Measurements from ENCODE around the gene SYT9.
A peak's percentile ranks its signal among the peaks of the same experiment; 100 is the strongest.
"Not testable (repeated sequence)": the region's sequence is repeated elsewhere in the genome, so short reads cannot be mapped to it uniquely, and the experiment has no call there.

The SYT9 gene

DNA sequence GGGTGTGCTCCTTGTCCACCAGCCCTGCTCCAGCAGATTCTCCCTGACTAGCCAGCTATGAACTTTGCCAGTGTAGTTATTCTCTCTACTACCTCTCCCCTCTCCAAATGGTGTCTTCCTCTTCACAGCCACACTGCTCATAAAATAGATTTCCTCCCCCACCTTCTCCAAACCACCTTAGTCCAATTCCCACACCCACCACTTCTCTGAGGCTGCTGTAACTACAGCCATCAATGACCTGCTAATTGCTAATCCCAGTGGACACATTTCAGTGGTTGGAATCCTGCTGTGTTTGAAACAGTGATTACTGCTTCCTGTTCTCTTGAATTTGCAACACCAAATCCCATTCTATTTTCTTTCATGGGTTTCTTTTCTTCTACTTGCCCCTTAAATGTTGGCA, 23.4 kb downstream of the SYT9 start:
- DNase-seq: no peak

DNA sequence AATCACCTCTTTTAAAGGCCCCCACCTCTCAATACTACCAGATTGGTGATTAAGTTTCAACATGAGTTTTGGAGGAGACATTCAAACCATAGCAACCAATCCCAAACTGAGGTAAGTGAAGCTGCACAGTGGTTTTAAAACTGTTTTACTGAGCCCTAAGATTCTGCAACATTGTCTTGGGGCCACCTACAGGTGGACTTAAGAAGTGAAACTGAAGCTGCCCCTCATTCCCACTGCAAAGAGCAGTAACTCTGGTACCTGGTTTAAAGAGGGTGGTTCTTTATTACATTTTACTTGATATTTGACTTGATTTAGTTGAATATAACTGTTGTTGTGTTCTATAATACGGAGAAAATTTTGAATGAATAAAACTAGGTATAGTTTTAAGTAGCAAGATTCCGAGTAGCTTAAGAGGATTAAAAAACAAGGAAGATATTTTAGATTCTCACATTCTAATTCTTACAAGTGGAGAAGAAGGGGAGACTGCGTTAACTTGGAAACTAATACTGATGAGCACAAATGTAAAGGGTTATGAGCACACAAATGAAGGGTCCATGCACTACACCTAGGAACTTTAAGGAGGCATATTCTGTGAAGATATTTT, 26.7 kb downstream of the SYT9 start:
- DNase-seq: no peak

DNA sequence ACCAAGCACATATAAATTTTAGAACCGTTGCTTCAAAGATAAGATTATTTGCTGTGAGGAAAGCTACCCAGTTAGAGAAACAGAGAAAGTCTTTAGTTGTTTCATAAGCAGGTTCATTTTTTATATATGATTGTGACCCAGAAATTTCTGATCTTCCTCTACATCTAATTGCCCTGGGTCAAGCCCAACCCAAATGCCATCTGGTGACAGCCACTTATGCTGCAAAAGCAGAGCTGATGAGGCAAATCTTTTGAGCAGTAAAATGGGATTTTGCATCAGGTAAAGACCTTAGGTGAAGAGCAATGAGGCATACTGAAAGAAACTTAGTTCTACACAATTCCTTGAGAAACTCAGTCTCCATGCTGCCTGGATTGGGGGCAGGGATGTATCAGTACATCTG, 28.0 kb downstream of the SYT9 start:
- DNase-seq: no peak

DNA sequence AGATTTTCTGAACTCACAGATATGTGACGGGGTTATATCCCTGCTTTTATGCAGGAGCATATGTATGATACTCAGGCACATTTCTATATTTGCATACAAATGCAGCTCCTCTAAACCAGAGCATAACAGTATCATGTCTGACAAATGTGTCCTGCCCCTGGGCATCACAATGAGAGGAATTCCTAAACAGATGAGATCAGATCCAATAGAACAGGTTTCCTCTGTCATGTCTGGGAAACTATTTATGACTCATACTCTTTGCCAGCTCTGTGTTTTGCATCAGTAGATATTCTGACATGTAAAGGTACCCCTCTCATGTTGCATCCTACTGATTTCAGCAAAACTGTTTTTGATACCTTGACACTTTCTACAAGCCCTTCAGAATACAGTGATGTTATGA, 29.4 kb downstream of the SYT9 start:
- DNase-seq: no peak

DNA sequence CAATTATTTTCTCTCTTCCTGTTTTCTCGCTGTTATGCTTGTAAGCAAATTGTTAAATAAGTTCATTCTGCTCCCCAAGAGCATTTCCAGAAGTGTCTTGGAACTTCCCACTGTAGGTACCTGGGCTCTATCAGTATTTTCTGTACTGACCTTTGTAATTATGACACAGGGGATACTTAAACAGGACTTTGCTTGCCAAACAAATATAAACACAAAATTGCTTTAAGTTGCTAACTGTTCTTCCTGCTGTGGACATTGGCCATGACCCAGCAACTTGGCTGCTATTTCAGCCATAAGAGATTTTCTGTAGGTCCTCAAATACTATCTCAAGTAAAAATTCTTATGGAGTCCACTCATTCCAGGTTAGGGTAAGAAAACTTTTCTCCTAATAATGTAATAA, 30.1 kb downstream of the SYT9 start:
- no peak for DNase-seq

DNA sequence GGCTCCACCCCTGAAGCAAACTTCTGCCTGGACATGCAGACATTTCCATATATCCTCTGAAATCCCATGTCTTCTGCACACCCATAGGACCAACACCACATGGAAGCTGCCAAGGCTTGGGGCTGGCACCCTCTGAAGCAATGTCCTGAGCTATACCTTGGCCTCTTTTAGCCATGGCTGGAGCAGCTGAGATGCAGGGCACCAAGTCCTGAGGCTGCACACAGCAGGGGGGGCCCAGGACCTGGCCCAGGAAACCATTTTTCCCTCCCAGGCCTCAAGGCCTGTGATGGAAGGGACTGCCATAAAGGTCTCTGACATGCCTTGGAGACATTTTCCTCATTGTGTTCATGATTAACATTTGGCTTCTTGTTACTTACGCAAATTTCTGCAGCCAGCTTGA, 34.5 kb downstream of the SYT9 start:
- DNase-seq: no peak

DNA sequence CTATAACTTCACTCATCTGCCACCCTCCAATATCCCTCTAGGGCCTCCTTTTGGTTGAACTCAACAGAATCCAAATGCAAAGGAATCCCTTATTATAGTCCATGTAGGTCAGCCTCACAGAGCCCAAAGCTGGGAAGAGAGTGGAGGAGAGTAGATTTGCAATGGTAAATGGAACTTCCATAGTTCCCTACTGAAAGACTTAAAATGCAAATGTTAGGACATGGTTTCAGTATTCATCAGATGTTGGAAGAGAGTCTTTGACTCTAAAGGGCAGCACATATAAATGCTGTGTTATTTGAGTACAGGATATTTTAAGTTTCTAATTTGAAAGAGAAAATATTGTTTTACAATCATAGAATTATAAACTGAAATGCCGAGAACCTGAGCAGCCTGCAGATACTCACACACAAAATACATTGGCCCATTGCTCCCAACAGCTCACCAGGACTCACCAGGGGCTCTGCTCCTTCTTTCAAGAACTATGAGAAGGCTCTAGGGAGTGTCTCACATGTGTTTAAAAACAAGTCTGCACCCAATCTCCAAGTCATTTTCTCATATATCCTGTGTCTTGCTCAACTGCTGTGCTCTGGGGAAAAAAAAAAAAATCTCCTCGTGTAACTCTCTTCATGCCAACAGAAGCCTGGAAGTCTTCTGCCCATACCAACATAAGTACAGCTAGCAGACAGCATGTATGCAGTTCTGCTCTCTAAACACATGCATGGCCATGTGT, 39.6 kb downstream of the SYT9 start:
- DNase-seq: no peak

DNA sequence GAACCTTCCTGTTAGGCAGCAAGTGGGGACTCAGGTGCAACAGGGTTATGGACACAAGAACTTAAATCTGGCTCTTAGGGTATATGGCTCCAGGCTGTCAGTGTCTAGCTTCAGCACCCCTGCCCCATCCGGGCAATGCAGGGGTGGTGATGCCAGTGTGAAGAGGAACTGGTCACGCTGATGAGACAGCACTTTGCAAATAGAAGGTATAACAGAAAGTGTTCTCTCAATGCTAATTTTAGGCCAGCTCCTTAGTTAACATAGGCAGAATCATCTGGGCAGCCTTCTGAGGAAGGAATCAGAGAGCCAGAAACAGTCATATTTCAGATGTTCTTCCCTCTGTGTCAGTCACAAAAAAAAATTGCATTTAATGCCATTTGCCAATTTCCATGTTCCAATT, 41.2 kb downstream of the SYT9 start:
- no peak for DNase-seq

DNA sequence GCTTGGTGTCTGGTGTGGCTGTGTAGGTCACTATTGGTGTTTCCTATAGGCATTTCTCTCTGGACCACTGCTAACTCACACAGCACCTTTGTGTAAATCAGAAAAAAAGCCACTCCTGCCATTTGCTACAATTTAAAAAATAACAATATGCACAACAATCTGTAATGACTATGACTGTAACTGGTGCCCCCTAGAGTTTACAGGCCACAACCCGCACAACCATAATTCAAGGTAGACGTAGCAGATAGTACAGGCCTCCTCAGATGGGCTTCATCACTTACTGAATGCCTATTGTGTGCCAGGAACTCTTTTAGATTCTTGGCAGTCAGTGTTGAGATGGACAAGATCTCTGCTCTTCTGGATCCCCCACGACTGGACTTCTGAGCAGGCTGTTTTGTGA, 47.7 kb downstream of the SYT9 start:
- no peak for DNase-seq

DNA sequence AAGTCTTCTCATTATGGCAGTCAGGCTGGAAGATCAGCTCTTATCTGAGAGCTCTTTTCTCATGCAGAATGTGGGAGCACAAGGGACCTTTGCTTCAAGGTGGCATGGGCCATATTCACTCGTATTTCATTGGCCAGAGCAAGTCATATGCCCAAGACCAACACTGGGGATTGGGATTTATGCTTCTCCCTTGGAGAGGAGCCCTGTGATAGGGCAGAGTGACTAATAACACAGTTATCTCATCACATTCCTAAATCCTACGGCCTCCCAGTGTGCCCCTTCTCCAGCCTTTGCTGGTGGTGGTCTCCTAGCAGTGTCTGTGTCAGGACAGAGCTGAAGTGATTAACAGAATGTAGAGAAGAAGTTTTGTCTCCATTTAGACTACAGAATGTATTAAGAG, 48.6 kb downstream of the SYT9 start:
- no peak for DNase-seq

DNA sequence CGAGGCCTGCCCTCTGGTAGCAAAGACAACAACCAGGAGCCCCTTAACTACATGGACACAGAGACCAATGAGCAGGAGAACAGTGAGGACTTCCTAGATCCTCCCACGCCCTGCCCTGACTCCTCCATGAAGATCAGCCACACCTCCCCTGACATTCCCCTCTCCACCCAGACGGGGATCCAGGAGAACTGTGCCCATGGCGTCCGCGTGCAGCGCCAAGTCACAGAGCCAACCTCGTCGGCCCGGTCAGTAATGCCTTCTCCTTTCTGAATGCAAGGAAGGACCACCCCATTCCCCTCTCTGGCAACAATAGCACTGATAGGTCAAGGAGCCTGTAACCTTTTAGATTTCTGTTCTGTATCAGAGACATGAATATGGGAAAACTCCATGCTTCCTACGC, 51.4 kb downstream of the SYT9 start:
- no peak for DNase-seq

DNA sequence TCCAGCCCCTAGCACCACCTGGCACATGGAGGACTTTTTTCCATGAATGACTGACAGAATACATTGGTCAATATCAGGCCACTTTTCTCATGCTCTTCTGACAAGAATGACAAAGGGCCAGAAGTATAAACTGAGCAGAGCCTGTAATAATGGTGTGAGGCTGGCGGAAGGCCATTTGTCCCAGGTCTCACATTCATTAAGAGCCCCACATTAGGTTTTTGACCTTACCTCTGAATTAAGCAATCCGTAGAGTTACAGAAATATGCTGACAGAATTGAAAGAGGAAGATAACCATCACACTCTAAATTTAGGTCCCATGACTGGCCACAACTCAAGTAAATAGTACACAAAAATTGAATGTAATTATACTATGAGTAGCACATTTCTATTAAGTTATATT, 55.2 kb downstream of the SYT9 start:
- no peak for DNase-seq

DNA sequence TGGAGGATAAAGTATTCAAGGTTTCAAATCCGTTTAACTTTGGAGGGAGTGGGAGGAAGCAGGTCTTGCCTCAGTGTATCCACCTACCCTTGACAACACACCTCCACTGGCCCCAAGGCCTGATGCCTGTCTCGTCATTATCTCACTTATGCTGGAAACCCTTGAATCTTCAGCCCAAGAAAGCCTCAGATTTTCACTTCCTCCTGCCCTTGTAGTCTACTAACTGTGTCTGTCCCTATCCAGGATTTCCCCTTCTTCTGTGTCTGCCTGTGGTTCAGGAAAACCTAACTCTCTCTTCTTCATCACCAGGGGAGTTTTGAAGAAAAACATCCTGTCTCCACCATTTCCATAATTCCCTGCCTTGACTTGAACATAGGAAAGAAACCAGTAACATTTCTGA, 56.1 kb downstream of the SYT9 start:
- no peak for DNase-seq

DNA sequence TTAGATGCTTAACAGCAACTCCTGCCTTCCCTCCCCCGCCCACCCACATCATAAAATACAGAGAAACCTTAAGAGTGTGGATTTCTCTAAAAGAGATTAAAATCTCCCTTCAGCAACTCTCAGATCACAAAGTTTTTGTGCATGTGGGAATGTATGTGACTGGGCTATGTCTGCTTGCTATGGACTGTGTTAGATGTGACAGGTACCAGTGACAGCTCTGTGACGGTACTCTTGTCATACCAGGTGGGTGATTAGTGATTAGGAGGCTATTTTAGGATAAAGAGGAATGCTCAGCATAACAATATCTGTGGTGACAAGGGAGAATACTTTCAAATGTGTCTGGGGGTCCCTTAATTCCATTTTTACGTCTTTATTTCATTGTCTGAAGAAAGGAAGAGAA, 60.2 kb downstream of the SYT9 start:
- peak; percentile 37 for DNase-seq

DNA sequence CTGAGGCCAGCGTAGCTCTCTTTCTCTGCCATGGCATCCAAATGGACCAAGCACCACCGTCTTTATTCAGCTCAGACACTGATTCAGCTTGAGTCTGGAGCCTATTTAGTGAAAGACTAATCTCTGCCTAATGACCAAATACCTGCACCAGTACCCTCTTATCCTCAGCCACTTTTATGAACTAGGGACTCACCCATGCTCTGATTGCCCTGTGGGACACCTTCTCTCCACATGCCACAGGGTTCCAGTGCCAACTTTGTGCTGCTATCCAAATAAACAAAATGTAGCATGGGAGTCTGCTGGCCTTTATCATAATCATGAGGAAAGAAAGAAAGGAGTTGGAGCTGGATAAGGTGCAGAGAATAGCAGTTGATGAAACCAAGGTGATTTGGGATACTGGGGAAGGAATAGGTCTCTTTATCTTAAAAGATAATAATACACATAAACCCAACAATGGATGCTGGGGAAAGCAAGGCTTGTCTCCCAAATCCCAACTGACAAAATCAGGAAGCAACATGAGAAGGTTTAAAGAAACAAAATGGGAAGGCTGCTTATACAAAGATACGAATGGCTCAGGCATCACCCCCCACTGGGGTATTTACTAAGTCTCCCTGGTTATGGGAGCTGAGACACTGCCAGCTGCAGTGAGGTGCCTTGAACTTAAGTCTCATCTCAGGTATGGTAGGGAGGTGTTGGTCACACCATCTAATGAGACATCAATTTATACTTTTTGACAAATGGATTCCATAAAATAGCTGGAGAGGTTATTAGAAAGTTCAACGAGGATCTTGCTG, 63.3 kb downstream of the SYT9 start:
- DNase-seq: no peak

DNA sequence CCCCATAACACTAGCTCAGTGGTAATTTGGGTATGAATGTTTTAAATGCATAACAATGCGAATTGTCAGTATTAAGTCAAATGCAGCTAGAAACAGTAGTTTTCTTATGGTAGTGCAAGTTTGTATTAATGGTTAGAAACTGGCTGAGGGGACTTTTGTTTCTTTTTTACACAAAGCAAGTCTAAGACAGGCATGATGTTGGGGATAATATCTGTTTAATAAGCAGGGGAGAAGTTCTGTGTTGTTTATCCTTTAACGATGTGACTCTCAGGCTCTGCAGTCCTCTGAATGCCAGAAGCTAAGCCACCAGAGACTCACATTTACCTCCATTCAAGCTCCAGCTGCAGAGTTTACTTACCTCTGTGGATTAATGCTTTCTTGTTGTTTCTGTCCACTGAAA, 67.8 kb downstream of the SYT9 start:
- no peak for DNase-seq

DNA sequence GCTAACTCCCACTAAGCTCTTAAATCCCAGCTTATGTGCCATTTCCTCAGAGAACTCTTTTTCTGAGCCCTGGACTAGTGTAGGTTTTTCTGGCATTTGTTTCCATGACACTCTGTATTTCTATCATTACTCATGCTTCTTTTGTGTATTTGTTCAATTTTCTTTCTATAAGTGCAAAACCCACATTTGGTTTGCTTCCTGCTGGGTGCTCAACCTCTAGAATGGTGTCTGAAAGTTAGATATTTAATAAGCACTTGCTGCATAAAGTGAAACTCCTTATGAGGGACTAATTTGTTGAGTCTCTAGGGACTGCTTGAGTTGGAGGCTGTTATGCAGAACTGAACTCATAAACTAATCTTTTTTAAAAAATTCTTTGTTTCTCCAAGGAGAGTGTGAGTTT, 68.6 kb downstream of the SYT9 start:
- DNase-seq: no peak

DNA sequence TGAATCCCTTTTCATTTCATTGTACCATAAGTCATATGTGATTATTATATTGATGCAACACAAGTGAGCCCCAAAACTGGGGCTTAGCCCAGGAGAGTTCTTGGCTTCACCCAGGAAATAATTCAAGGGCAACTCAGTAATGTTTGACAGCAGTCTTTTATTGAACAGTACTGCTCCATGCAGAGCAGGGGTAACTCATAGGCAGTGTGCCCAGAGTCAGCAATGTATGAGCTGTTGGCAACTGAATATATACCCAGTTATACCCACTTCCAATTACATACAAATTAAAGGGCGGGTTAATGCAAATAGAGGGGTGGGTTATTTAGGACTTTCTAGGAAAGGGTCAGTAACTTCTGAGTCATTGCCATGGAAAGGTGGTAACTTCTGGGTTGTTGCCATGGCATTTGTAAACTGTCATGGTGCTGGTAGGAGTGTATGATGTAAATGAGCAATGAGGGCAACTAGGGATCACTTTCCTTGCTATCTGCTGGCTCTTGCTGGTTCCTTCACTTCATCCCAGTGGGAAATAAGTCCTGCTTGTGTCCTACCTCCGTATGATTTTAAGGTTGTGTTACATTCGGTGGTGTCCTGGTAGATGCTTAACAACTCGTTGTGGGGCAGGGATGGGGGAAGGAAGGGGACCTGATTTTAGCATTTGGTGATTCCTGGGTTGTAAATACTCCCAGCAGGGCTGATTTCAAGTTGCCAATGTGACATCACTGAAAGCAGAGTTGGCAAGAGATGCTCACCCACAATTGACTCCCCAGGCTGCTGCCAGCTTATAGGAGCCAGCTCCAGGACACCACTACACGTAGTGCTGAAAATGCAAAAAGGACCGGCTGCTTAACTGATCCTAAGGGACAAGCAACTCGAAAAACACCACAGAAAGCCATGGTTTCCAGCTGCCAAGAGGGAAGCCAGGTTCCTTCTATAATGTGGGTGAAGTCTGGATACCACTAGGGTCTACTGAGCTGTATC, 70.1 kb downstream of the SYT9 start:
- no peak for DNase-seq

DNA sequence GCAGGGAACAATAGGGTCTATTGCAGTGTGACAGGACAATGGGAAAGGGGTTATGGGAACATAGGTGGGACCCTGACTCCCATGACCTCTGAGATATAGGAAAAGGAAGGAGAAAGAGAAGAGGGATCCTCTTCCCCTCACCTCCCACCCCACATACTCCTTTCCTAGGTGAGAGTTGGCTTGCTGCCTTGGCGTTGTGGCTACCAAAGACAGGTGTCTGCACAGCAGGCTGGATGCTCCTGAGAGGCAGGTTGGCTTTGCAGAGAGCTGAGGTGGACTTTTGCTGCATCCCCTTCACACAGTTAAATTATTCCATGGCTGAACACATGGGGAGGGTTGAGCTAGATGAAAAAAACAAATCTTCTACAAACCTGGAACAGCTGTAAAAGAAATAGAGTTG, 80.7 kb downstream of the SYT9 start:
- no peak for DNase-seq

DNA sequence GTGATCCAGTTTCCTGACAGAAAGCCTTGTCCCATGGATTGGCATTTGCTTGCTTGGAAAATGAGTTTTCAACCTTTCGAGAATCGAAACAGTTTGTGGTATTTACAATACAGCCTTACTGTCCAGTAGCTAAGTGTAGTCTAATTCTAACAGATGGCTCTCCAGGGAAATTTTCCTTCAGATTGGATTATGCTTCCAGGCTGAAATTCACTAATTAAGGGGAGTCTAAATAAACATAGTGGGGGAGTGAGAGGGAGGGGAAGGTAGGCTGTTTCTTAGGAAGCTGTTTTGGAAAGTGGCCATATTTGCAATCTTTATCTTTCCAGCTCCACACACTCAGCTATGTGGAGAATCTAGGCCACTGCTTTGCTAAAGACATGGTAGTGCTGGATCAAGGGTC, 81.3 kb downstream of the SYT9 start:
- DNase-seq: no peak

DNA sequence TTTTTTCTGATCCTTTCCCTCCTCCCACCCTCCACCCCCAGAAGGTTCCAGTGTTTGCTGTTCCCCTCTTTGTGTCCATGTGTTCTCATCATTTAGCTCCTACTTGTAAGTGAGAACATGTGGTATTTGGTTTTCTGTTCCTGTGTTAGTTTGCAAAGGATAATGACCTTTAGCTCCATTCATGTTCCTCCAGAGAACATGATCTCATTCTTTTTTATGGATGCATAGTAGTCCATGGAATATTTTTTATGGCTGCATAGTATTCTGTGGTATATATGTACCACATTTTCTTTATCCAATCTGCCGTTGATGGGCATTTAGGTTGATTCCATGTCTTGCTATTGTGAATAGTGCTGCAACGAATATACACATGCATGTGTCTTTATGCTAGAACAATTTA, 83.7 kb downstream of the SYT9 start:
- DNase-seq: not testable (repeated sequence)

DNA sequence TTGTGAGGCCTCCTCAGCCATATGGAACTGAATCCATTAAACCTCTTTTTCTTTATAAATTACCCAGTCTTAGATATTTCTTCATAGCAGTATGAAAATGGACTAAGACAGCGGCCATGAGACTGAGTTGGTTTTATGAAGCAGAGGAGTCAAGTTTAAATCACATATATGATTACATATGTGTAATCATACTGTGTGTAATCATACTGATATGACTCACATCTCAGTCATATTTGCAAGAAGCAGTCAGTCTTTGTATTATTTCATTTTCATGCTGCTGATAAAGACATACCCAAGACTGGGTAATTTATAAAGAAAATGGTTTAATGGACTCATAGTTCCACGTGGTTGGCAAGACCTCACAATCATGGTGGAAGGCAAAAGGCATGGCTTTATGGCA, 89.8 kb downstream of the SYT9 start:
- no peak for DNase-seq
